Hepatocyte (in vitro differentiated cells): ENCODE results near the gene SPAG16.

Experiments used
- EZH2 ChIP-seq: fragments of 200-600 bp; sonication (generic); IDR thresholded peaks from 2 replicates; pipeline ENCODE4 v1.6.1; 2016; ENCODE audit warnings: antibody characterized with exemption, mild to moderate bottlenecking, borderline replicate concordance
- TF ChIP-seq, protein P1 (sequence below): fragments of 200-600 bp; sonication (generic); IDR thresholded peaks from 2 replicates; pipeline ENCODE4 v1.5.1; 2016; ENCODE audit warnings: antibody characterized with exemption, mild to moderate bottlenecking; ENCODE audit not compliant: poor library complexity

DNA sequence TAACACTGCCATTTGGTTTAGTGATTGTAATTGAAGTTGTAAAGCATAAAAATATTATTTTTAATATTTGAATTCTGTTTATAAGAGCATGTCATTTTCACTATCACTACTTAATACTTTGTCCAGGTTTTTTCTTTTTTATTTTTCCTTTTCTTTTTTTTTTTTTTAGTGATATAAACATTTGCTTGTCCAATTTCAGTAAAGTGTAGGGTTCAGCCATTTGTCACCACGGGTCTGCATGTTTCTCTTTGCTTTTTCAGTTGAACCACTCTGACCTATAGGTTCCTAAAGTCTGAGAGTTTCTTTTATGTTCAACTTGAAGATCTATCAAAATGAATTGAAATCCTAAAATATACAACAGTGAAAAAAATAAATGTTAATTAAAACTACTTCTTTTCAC is 48.5 kb upstream of the SPAG16 start:
- no peak for TF ChIP-seq EZH2
- TF ChIP-seq, protein P1, sequence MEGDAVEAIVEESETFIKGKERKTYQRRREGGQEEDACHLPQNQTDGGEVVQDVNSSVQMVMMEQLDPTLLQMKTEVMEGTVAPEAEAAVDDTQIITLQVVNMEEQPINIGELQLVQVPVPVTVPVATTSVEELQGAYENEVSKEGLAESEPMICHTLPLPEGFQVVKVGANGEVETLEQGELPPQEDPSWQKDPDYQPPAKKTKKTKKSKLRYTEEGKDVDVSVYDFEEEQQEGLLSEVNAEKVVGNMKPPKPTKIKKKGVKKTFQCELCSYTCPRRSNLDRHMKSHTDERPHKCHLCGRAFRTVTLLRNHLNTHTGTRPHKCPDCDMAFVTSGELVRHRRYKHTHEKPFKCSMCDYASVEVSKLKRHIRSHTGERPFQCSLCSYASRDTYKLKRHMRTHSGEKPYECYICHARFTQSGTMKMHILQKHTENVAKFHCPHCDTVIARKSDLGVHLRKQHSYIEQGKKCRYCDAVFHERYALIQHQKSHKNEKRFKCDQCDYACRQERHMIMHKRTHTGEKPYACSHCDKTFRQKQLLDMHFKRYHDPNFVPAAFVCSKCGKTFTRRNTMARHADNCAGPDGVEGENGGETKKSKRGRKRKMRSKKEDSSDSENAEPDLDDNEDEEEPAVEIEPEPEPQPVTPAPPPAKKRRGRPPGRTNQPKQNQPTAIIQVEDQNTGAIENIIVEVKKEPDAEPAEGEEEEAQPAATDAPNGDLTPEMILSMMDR = no peak
